KOPT-K1 (cell line): ENCODE results near the gene DPP4.
A peak's percentile ranks its signal among the peaks of the same experiment; 100 is the strongest.

ENCODE experiments used
- H3K27ac ChIP-seq: fragments of 200-600 bp; sonication (generic); 2 replicates; pipeline ENCODE4 v1.5.1; 2016; ENCODE audit warnings: antibody characterized with exemption, mild to moderate bottlenecking, low read depth, low read length; ENCODE audit not compliant: poor library complexity, severe bottlenecking
- H3K36me3 ChIP-seq: fragments of 200-600 bp; sonication (generic); 2 replicates; pipeline ENCODE4 v1.5.1; 2017; ENCODE audit warnings: antibody characterized with exemption, mild to moderate bottlenecking, low read length, moderate library complexity; ENCODE audit not compliant: insufficient read depth
- H3K9me3 ChIP-seq: fragments of 200-600 bp; sonication (generic); 2 replicates; pipeline ENCODE4 v1.5.1; 2017; ENCODE audit warnings: antibody characterized with exemption, low read length, mild to moderate bottlenecking; ENCODE audit not compliant: insufficient read depth, poor library complexity, severe bottlenecking

Gene DPP4

GRCh38 chr2:162000431-162000830 is 73.6 kb downstream of the DPP4 start:
- Histone ChIP-seq H3K36me3 (peaks cover 77% of the 10 kb centered on the region), H3K27ac (peak overlapping the region; percentile 98), H3K9me3 (no peaks in the 10 kb centered on the region)

- Histone ChIP-seq H3K9me3 (no peaks in the 10 kb centered on the region), H3K36me3 (peaks cover 66% of the 10 kb centered on the region), H3K27ac (peak overlapping the region; percentile 98)
These were observed 74.7 kb downstream of the DPP4 start for GRCh38 chr2:161999321-161999720.

GRCh38 chr2:161998857-161999256 is 75.2 kb downstream of the DPP4 start:
- peaks cover 62% of the 10 kb centered on the region for H3K36me3 ChIP-seq
- peak overlapping the region; percentile 98 for H3K27ac ChIP-seq

GRCh38 chr2:161997916-161998471 is 76.0 kb downstream of the DPP4 start:
- Histone ChIP-seq H3K36me3 (peaks cover 53% of the 10 kb centered on the region), H3K9me3 (no peaks in the 10 kb centered on the region), H3K27ac (peak overlapping the region; percentile 98)

More at GRCh38 chr2:161998857-161999256, 75.2 kb downstream of the DPP4 start:
- H3K9me3 ChIP-seq = no peaks in the 10 kb centered on the region

- peaks cover 34% of the 10 kb centered on the region for H3K36me3 ChIP-seq
- H3K27ac ChIP-seq = peak overlapping the region; percentile 98
- no peaks in the 10 kb centered on the region for H3K9me3 ChIP-seq
These were observed 78.4 kb downstream of the DPP4 start for GRCh38 chr2:161995553-161996016.

- H3K27ac ChIP-seq = peak overlapping the region; percentile 98
- H3K9me3 ChIP-seq = no peaks in the 10 kb centered on the region
- peaks cover 31% of the 10 kb centered on the region for H3K36me3 ChIP-seq
These were observed 79.1 kb downstream of the DPP4 start for GRCh38 chr2:161994761-161995520.

DNA sequence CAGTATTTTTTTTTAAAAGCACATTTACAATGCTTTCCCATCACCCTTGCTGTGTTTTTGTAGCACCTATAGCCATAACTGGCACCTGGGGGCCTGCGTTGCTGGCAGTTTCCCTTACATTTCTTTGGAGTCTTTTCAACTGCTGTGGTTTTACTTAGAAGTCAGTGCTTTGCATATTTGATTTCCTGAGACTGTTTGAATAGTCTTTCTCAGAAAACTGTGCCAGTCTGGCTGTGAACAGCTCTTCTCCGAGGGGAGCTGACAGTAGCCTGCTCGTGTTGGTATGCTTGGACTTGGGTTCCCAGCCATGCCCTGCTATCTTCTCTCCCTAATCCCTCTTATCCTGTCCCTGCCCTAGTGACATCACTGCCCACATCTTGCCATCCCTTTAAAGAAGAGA is 81.5 kb downstream of the DPP4 start:
- Histone ChIP-seq H3K27ac (peak overlapping the region; percentile 98), H3K9me3 (no peaks in the 10 kb centered on the region), H3K36me3 (peaks cover 19% of the 10 kb centered on the region)

GRCh38 chr2:161991991-161992390 is 82.0 kb downstream of the DPP4 start:
- Histone ChIP-seq H3K9me3 (no peaks in the 10 kb centered on the region), H3K36me3 (peaks cover 15% of the 10 kb centered on the region), H3K27ac (peak overlapping the region; percentile 98)

DNA sequence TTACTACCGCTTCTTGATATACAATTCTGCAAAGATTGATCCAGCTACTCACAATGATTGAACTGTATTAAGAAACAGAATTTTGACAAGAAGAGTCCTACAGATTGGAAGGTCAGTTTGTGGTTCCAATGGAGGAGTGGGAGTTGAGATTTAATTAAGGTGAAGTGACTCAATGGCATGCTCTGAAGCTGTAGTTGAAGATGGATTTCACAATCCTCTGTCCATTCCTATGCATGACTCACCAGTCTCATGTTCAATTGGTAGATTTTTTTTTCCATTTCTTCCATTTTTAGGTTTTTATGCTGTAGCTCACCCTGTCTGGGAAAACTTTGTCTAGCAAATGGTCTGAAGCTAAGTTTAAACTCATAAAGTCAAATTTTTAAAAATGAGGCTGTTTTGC is 83.3 kb downstream of the DPP4 start:
- H3K36me3 ChIP-seq = peaks cover 15% of the 10 kb centered on the region
- no peaks in the 10 kb centered on the region for H3K9me3 ChIP-seq
- H3K27ac ChIP-seq = peak overlapping the region; percentile 98

DNA sequence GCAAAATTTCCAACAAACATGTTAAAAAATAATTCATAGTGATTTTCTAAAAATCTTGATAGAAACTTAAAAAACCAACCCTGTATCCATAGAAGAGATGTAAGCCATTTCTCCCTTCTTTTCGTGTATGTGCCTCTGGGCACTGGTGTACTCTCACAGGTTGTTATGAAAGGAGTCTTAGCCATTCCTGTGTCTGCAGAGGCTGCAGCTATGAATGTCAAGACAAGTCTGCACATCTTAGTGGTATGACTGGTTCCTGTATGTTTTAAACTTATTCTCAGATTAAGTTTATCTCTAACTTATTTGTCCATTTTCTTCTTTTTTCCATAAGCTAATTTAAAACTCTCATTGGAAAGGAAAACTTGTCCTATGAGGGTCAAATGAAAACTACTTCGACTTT is 84.0 kb downstream of the DPP4 start:
- Histone ChIP-seq H3K27ac (peak overlapping the region; percentile 98), H3K36me3 (peaks cover 15% of the 10 kb centered on the region)

DNA sequence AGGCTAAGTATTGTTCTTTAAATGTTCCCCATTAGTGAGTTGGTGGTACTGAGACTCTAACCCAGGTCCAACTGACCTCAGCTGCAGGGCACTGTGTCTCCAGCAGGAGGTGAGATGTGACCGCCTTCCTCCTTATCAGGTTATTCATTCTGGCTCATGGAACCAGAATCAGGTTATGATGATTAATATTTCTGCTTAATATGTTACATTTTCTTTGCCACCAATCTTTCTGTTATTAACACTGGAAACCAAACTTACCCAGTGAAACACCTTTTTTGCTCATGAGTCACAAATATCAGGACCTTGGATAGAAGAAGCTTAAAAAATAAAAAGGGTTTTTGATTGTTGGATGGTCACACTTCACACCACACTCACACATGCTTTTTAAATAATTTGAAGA is 85.4 kb downstream of the DPP4 start:
- H3K9me3 ChIP-seq = no peaks in the 10 kb centered on the region
- H3K27ac ChIP-seq = peak overlapping the region; percentile 98
- H3K36me3 ChIP-seq = peaks cover 15% of the 10 kb centered on the region

More for the DNA sequence above, 84.0 kb downstream of the DPP4 start:
- no peaks in the 10 kb centered on the region for H3K9me3 ChIP-seq

DNA sequence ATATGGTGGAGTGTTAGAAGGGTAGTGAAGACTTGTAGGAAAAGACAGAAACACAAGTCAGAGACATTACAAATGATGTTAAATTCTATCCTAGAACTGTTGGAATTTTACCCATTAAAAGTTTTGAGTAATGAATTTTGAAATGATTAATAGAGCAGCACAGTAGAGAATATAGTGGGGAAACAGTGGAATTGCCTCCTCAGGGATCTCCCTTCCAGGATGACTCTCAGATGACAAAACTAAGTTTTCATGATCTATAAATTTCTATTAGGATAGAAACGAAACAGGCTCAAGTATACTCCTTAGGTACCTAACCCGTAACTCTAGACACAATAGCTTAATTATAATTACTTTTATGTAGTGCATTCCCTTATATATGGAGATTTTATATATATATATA is 86.7 kb downstream of the DPP4 start:
- H3K36me3 ChIP-seq = peaks cover 15% of the 10 kb centered on the region
- H3K9me3 ChIP-seq = no peaks in the 10 kb centered on the region
- peak overlapping the region; percentile 98 for H3K27ac ChIP-seq

DNA sequence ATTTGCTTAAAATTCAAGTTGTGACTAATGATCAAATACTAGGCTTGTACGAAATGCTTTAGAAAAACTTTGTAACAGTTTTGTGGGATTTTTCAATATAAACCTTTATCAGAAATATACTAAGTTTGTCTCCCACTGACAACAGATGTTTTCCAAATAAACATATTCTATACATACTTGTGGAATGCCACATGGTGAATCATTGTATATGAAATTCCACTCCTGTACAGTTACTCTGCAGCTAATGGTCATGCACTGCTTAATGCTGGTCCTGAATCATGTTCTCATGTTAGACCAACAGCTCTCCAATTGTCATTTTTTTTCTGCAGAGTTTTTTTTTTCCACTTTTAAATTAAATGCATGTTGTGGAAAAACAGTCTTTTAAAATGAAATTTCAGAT is 90.1 kb downstream of the DPP4 start:
- peak overlapping the region; percentile 98 for H3K27ac ChIP-seq
- no peaks in the 10 kb centered on the region for H3K36me3 ChIP-seq
- H3K9me3 ChIP-seq = no peaks in the 10 kb centered on the region

DNA sequence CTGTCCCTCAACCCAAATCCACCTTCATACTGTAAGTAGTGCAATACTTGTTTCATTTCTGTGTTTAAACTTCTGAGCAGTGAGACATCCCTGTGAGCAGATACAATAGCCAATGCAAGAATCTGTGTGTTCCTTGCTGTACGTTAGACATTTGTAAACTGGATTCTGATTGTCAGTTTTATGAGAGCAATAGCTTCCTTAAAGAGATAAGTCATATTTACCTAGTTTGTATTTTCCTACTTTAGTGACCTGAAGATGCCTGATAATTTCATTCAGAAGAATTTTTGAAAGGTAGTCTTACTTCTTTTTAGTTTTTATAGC is 90.7 kb downstream of the DPP4 start:
- H3K27ac ChIP-seq = peak overlapping the region; percentile 98
- H3K9me3 ChIP-seq = no peaks in the 10 kb centered on the region
- no peaks in the 10 kb centered on the region for H3K36me3 ChIP-seq

DNA sequence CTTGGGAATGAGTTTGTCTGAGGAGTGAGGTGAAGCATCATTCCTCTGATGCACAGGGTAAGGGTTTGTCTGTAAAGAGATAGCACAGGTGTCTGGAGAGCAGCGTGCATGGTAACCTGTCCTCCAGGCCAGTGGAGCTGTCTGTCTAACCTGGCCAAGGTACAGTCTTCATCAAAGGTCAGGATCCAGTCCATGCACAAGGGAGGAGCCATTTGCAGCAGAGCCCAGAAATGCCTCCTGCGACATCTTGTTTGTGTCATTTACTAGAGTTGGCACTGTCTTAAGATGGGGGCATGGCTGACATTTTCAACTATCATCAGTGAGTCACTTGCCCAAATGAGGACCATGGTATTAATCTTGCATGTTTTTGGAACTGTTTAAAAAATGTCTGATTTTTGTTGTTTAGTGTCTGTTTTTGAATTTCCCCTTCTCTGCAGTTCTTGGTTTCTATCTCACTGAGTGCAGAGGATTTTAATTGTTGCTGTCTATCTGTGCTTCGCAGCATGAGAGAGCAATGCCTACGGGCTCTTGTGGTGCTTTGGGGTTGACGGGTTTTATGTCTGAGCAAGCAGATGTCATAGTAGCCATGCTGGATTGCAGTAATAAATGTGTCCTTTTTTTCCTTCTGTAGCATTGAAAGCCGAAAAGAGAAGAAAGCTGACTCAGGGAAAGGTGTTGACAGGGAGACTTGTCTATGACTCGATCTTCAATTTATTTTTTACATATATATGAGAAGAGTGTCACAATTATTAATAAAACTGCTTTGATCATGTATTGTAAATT is 91.3 kb downstream of the DPP4 start:
- no peaks in the 10 kb centered on the region for H3K9me3 ChIP-seq
- peak overlapping the region; percentile 98 for H3K27ac ChIP-seq
- H3K36me3 ChIP-seq = no peaks in the 10 kb centered on the region
